Measurements from ENCODE around the gene ATG2B.

ATG2B gene

GRCh38 chr14:96280104-96280503 lies 83.0 kb downstream of the ATG2B start:
- DNase-seq: no peak
- no peak overlapping the region for H3K27ac ChIP-seq (ENCODE audit: low read length)
- no peak for TF ChIP-seq EZH2 (IDR thresholded peaks at IDR 0.05; ENCODE audit: borderline replicate concordance, low read depth, low read length, severe bottlenecking)
- TF ChIP-seq, protein P1, sequence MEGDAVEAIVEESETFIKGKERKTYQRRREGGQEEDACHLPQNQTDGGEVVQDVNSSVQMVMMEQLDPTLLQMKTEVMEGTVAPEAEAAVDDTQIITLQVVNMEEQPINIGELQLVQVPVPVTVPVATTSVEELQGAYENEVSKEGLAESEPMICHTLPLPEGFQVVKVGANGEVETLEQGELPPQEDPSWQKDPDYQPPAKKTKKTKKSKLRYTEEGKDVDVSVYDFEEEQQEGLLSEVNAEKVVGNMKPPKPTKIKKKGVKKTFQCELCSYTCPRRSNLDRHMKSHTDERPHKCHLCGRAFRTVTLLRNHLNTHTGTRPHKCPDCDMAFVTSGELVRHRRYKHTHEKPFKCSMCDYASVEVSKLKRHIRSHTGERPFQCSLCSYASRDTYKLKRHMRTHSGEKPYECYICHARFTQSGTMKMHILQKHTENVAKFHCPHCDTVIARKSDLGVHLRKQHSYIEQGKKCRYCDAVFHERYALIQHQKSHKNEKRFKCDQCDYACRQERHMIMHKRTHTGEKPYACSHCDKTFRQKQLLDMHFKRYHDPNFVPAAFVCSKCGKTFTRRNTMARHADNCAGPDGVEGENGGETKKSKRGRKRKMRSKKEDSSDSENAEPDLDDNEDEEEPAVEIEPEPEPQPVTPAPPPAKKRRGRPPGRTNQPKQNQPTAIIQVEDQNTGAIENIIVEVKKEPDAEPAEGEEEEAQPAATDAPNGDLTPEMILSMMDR (IDR thresholded peaks at IDR 0.05; ENCODE audit: borderline replicate concordance, extremely low read depth, low read length, poor library complexity, severe bottlenecking): no peak
- no peaks in the 10 kb centered on the region for H4K20me1 ChIP-seq (ENCODE audit: insufficient read depth, low read length)
- no peak overlapping the region for H2AFZ ChIP-seq (ENCODE audit: low read depth, low read length)
- peaks cover 8% of the 10 kb centered on the region for H3K36me3 ChIP-seq (ENCODE audit: insufficient read depth, low read length)
- ATAC-seq (ENCODE audit: insufficient read depth, low read depth): no peak
- no peaks in the 10 kb centered on the region for H3K27me3 ChIP-seq (ENCODE audit: insufficient read depth, low read length, poor library complexity)
- peaks cover 13% of the 10 kb centered on the region for H3K9me3 ChIP-seq (ENCODE audit: insufficient read depth, low read length, severe bottlenecking)
- H3K79me2 ChIP-seq (ENCODE audit: insufficient read depth, low read length): no peaks in the 10 kb centered on the region
- no peak overlapping the region for H3K4me3 ChIP-seq (ENCODE audit: low read depth in 1 of 2, low read length in 2 of 2)
- no peak overlapping the region for H3K9ac ChIP-seq (ENCODE audit: low read depth, low read length)
- H3K4me2 ChIP-seq (ENCODE audit: insufficient read depth, low read length): no peak overlapping the region
- H3K4me1 ChIP-seq (ENCODE audit: insufficient read depth, low read length): no peaks in the 10 kb centered on the region

GRCh38 chr14:96279564-96279963 lies 83.6 kb downstream of the ATG2B start:
- Histone ChIP-seq H3K27me3 (ENCODE audit: insufficient read depth, low read length, poor library complexity) (no peaks in the 10 kb centered on the region), H3K9me3 (ENCODE audit: insufficient read depth, low read length, severe bottlenecking) (peaks cover 13% of the 10 kb centered on the region), H3K79me2 (ENCODE audit: insufficient read depth, low read length) (no peaks in the 10 kb centered on the region), H3K27ac (ENCODE audit: low read length) (no peak overlapping the region), H3K4me1 (ENCODE audit: insufficient read depth, low read length) (no peaks in the 10 kb centered on the region), H3K9ac (ENCODE audit: low read depth, low read length) (no peak overlapping the region), H3K36me3 (ENCODE audit: insufficient read depth, low read length) (peaks cover 8% of the 10 kb centered on the region), H3K4me3 (ENCODE audit: low read depth in 1 of 2, low read length in 2 of 2) (no peak overlapping the region), H4K20me1 (ENCODE audit: insufficient read depth, low read length) (no peaks in the 10 kb centered on the region), H3K4me2 (ENCODE audit: insufficient read depth, low read length) (no peak overlapping the region), H2AFZ (ENCODE audit: low read depth, low read length) (no peak overlapping the region)
- TF ChIP-seq, protein P1 (IDR thresholded peaks at IDR 0.05; ENCODE audit: borderline replicate concordance, extremely low read depth, low read length, poor library complexity, severe bottlenecking): no peak
- no peak for TF ChIP-seq EZH2 (IDR thresholded peaks at IDR 0.05; ENCODE audit: borderline replicate concordance, low read depth, low read length, severe bottlenecking)
- DNase-seq (no peak), ATAC-seq (ENCODE audit: insufficient read depth, low read depth) (no peak)

GRCh38 chr14:96277890-96278289 lies 85.3 kb downstream of the ATG2B start:
- Histone ChIP-seq H3K4me3 (ENCODE audit: low read depth in 1 of 2, low read length in 2 of 2) (no peak overlapping the region), H3K4me2 (ENCODE audit: insufficient read depth, low read length) (no peak overlapping the region), H3K9ac (ENCODE audit: low read depth, low read length) (no peak overlapping the region), H3K4me1 (ENCODE audit: insufficient read depth, low read length) (no peaks in the 10 kb centered on the region), H4K20me1 (ENCODE audit: insufficient read depth, low read length) (no peaks in the 10 kb centered on the region), H3K9me3 (ENCODE audit: insufficient read depth, low read length, severe bottlenecking) (peaks cover 13% of the 10 kb centered on the region), H3K27ac (ENCODE audit: low read length) (no peak overlapping the region), H3K36me3 (ENCODE audit: insufficient read depth, low read length) (peaks cover under 1% of the 10 kb centered on the region; the same call in 1 of the 2 replicates), H2AFZ (ENCODE audit: low read depth, low read length) (no peak overlapping the region), H3K27me3 (ENCODE audit: insufficient read depth, low read length, poor library complexity) (no peaks in the 10 kb centered on the region), H3K79me2 (ENCODE audit: insufficient read depth, low read length) (no peaks in the 10 kb centered on the region)
- no peak for ATAC-seq (ENCODE audit: insufficient read depth, low read depth)
- TF ChIP-seq EZH2 (IDR thresholded peaks at IDR 0.05; ENCODE audit: borderline replicate concordance, low read depth, low read length, severe bottlenecking): no peak
- TF ChIP-seq, protein P1 (IDR thresholded peaks at IDR 0.05; ENCODE audit: borderline replicate concordance, extremely low read depth, low read length, poor library complexity, severe bottlenecking): no peak
- DNase-seq: no peak

Measured in DND-41 (cell line).